NAMALWA (cell line): ENCODE results near the gene ZNF783.
"Not testable (repeated sequence)": the region's sequence is repeated elsewhere in the genome, so short reads cannot be mapped to it uniquely, and the experiment has no call there.

Source experiments
- DNase-seq: peaks from one replicate; pipeline ENCODE4 v3.0.0-alpha.2; 2015; ENCODE audit warnings: low spot score

ZNF783 gene

DNA sequence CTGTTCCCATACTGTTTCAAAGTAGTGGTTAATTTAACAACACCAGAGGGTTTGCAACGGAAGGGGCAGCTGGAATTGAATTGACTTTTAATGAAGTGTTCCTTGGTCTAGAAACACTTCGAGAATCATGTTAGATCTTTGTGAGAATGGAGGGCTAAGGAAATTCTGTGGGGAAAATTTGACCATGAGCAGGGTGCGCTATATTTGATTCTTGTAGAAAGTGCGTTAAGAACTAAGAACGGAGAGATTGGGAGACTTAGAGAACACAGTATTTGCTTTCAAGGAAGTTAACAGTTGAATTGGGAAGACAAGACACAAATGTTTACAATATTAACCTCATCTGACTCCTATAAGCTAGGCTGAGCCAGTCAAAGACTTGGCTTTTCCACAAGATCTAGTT is 21.4 kb upstream of the ZNF783 start:
- no peak for DNase-seq

DNA sequence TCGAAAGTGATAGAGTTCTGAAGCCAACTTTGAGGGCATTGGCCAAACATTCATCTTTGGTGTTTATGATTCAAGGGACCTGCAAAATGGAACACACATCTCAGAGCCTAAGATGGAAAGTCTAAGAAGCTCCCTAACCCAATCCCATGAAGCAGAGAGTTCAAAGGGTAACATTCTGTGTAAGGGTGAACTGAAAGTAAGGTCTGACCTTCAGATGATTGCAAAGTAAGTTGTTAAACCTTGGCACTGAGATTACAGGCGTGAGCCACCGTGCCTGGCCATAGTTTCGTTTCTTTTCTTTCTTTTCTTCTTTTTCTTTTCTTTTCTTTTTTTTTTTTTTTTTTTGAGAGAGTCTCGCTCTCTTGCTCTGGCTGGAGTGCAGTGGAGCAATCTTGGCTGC is 20.3 kb upstream of the ZNF783 start:
- no peak for DNase-seq

DNA sequence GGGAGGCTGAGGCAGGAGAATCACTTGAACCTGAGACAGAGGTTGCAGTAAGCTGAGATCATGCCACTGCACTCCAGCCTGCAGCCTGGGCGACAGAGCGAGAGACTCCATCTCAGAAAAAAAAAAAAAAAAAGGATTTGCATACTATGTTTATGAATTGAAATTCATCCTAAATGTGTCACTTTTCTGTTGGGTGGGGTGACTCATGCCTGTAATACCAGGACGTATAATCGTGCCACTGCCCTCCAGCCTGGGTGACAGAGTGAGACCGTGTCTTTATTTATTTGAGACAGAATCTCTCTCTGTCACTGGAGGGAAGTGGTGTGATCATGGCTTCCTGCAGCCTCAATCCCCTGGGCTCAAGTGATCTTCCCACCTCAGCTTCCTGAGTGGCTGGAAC is 16.8 kb upstream of the ZNF783 start:
- DNase-seq, result peak; percentile 34

DNA sequence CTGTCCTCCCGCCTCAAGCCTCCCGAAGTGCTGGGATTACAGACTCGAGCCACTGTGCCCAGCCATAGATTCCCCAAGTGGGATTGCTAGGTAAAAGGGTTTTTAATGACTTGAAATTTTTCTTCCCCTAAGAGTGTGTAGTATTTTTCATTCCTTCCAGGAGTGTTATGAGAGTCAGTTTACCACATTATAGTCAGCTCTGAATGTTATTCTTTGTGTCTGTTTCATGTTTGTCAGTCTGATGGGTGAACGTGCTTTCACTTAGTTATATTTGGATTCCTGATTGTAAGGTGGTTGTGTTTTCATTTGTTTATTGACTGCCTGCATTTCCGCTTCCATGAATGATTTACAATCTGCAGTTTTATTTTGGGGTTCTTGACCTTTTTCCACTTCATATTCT is 16.3 kb upstream of the ZNF783 start:
- no peak for DNase-seq

DNA sequence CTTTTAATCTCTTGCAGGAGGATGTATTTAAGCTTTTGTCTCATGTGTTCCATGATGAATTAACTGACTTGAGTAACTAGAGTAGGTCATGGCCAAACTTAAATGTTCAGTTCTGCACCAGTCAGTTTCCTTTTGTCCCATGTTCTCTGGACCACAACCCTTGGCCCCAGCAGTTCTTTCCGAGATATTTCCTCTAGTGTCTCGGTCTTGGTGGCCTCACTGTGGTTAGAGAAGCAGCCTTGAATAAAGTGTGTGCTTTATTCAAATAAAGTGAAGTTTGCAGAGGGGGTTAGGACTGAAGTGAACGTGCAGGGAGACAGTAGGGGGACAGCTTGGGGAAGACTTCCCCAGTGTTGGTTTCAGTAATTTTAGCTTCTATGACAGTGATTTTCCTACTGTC is 13.2 kb upstream of the ZNF783 start:
- DNase-seq, result no peak

DNA sequence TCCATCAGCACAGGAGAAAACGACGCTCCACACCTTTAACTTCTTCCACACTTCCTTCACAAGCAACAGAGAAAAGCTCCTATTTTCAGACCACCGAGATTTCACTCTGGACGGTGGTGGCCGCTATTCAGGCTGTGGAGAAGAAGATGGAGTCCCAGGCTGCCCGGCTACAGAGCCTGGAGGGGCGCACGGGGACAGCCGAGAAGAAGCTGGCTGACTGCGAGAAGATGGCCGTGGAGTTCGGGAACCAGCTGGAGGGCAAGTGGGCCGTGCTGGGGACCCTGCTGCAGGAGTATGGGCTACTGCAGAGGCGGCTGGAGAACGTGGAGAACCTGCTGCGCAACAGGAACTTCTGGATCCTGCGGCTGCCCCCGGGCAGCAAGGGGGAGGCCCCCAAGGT is 11.8 kb upstream of the ZNF783 start:
- not testable (repeated sequence) for DNase-seq

DNA sequence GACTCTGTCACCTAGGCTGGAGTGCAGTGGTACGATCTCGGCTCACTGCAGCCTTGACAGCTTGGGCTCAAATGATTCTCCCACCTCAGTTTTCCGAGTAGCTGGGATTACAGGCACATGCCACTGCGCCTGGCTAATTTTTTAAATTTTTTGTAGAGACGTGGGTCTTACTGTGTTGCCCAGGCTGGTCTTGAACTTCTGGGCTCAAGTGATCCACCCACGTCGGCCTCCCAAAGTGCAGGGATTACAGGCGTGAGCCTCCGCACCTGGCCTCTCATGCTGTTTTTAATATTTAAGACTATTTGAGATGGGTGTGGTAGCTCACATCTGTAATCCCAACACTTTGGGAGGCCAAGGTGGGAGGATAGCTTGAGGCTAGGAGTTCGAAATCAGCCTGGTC is 10.5 kb upstream of the ZNF783 start:
- not testable (repeated sequence) for DNase-seq

DNA sequence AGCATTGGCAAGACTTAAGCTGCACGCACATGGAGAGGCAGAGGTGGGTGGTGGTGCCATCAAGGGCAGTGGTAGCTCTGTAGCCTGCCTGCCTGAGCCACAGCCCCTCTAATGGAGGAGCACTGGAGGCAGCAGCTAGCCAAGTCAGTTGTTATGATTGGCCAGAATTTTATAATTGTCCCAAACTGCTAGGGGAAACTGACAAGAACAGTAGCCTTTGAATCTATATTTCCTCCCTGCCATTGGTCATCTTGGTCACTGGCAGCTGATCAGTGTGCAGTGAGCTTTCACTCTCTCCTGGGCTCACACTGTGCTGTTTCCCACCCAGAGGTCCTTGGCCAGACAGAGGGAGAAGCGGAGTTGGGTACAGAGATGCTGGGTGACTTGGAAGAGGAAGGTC is 9.6 kb upstream of the ZNF783 start:
- no peak for DNase-seq

DNA sequence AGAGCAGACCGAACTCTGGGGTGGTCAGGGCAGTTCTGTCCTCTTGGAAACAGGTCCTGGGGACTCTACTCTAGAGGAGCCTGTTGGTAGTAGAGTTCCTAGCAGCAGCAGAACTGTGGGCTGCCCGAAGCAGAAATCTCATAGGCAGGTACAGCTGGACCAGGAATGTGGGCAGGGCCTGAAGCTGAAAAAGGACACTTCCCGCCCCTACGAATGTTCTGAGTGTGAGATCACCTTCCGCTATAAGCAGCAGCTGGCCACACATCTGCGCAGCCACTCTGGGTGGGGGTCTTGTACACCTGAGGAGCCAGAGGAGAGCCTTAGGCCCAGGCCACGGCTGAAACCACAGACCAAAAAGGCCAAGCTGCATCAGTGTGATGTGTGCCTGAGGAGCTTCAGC is 8.3 kb upstream of the ZNF783 start:
- DNase-seq, result no peak

DNA sequence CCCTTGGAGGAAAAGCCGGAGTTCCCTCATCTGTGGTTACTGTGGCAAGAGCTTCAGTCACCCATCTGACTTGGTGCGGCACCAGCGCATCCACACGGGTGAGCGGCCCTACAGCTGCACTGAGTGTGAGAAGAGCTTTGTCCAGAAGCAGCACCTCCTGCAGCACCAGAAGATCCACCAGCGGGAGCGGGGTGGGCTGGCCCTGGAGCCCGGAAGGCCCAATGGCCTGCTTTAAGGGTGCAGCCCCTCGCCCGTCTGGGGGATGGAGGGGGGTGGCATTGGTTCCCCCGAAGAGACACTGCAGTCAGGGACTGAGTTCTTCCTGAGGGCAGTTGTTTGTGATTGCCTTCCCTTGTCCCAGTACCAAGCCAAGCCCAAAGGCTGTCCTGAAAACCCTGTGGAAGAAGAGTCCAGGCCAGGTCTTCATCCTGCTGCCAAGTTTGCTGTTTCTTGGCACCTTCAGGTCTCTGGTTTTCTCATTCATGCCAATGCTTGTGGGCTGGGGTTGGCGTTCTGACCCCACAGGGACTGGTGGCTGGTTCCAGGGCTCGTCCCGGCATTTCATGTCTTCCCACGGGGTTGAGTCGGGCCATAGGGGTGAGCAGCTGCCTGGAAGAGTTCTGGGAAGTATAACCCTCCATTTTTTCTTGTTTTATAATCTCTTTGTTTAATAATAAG is 7.7 kb upstream of the ZNF783 start:
- no peak for DNase-seq

DNA sequence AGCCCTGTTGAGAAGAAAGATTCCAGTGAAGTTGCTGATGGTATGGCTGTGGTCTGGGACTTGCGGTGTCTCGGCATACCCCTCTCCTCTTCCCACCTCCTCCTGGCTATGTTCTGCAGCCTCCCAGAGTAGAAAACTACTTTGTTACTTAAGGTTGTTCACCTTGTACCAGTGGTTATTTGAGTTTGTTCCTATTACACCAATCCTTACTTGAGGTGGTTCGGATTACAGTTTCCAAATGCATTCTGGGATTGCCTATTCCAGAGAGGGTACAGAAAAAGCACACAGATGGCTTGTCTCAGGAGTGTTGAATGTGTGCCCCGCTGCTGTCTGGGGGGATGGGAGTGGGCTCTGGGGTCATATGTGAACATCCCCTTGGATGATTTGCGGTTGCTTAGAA is 6.8 kb upstream of the ZNF783 start:
- DNase-seq, result no peak

DNA sequence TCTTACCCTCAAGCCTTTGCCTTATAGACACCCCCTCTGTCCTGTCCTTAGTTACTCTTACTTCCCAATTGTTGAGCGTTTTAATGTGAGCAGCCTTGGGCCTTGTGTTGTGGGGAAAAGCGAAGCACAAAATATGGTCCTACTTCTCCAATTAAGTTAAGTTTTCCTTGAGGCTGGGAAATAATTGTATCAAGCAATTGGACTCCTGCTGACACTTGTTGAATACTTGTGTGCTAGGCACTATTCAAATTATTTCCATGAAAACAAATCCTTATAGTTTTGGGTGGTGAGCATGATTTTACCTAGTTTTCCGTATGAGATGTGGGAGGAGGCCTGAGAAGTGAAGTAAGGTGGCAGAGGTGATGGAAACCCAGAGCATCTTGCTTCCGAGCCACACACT is 5.4 kb upstream of the ZNF783 start:
- DNase-seq, result no peak

DNA sequence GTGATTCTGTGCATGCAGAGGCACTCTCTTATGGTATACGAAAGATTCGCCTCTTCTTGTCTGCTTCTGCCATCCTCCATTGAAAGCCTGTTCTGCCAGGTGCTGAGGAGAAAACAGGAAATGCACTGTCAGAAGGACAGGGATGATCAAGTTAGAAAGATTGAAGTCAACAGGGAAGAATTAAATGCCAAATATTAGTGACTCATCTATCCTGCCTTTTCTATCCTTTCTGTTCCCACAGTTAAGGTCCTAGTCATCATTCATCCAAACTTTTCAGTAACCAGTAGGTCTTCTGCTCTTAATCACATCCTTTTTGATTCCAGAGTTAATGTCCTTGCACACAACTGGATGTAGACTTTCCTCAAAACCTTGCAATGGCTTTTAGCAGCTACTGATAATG is 4.8 kb upstream of the ZNF783 start:
- no peak for DNase-seq

DNA sequence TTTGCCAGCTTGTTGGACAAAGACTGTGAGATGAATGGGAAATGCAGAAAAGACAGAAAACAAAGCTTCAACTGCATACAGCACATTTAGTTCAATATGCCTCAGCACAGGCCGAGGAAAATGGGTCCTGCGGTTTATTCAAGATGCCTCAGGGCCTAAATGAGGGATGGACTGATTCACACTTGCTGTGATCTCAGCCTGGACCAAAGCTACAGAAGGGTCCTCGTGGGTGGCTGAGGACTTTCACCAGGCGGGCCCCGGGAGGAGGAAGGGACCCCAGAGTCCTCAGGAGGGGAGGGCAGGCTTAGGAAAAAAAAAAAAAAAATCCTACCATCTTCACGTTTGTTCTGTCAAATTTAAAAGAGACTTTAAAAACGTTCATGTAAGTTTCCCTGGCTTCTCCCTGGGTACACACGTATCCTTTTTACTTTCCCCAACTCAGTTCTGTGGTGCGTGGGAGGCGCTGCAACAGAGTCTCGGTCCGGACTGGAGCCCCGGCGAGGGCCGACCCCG is 624 bp upstream of the ZNF783 start:
- peak; percentile 31 for DNase-seq

DNA sequence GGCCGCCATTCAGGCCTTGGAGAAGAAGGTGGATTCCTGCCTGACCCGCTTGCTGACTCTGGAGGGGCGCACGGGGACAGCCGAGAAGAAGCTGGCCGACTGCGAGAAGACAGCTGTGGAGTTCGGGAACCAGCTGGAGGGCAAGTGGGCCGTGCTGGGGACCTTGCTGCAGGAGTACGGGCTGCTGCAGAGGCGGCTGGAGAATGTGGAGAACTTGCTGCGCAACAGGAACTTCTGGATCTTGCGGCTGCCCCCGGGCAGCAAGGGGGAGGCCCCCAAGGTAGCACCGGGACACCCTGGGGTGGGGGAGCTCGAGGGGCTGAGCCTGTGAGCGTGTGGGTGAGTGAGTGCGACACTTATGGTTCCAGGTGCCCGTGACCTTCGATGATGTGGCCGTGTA is 4.5 kb downstream of the ZNF783 start:
- DNase-seq, result no peak

DNA sequence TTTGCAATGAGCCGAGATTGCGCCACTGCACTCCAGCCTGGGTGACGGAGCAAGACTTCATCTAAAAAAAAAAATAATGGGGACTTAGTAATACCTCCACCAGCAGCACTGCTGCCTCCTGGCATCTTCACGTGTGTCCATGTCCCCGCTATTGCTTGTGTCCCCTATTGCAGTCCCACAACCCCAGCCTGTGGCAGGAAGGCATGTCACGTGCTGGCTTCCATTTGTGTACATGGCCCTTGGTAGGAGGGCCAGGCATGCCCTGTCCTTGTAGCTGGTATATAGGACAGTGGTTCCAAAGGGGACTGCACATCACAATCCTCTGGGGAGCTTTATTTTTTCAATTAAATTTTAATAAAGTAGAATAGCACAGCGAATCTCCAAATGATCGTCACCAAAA is 5.7 kb downstream of the ZNF783 start:
- DNase-seq, result no peak

DNA sequence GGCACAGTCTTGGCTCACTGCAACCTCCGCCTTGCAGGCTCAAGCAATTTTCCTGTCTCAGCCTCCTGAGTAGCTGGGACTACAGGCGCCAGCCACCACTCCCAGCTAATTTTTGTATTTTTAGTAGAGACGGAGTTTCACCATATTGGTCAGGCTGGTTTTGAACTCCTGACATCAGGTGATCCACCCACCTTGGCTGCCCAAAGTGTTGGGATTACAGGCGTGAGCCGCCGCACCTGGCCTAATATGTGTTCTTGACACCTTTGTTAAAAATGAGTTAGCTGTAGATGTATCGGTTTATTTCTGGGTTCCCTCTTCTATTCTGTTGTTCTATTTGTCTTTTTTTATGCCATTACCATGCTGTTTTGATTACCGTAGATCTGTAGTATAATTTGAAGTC is 12.4 kb downstream of the ZNF783 start:
- DNase-seq, result not testable (repeated sequence)

DNA sequence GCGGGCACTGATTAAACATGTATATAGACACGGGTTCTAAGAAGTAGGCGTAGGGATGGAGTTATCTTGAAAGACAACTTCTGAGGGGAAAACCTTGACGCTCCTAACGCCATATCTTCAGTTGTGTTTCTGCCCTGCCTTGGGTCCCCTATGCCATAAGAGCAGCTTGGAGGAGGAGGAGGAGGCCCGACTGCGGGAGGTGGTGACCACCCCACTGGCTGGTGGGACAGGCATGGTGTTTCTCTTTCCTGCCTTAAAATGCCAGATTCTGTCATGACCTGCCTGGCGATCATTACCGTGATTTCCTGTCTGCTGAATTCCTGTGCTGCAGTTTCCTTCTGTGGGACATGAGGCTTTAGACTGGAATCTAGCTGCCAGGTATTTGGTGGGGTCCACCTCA is 15.9 kb downstream of the ZNF783 start:
- DNase-seq, result no peak

DNA sequence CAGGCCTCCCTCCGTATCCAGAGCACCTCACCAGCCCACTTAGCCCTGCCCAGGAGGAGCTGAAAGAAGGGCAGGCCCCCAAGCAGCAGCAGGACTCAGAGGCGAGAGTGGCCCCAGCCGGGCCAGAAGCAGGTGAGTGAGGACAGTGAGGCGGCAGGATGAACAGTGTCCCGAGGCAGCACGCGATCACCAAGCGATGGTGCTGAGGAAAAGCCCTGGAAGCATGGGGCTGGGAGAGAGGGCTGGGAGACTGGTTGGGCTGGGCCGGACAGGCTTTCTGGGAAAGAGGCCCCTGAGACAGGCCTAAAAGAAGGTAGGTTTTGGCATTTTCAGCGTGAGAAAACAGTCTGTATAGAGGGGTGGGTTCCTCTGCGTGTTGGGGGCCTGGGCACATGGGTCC is 16.4 kb downstream of the ZNF783 start:
- no peak for DNase-seq

DNA sequence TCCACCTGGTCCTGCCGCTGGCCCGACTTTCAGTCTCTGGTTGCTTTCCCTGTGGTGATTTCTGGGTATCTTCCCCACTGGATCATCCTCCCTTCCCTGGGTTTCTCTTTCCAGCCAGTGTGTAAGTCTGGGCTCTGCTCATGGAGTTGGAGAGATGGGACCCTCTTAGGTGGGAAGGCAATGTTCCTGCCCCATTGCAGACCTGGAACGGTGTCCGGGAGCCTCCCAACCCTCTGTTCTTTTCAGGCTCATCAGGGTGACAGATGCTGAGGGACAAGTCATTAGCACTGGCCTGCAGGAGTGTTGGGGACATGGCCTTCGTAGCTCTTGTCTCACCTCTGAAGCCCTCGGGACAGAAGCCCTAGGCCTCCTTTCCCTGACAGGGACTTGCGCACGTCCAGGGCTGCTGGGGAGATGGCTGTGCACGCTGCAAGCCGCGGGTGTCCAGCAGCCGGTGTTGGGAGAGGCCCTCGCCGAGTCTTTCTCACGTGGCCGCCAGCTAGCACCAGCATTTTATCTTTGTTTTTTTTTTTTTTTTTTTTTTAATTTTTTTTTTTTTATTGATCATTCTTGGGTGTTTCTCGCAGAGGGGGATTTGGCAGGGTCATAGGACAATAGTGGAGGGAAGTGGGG is 17.2 kb downstream of the ZNF783 start:
- DNase-seq, result no peak

DNA sequence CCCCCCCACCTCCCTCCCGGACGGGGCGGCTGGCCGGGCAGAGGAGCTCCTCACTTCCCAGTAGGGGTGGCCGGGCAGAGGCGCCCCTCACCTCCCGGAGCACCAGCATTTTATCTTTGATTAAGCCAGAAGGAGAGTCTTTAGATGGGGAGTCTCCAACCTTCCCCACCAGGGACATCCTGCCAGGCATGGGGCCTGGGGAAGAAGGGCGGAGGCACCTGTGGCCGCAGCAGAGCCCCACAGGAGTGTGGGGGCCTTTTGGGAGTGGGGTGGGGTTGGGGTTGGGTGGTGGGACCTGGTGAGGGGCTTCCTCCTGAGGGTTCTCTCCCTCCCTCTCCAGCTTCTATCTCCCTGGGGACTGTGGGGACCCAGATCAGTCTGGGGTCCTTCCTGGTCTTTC is 18.2 kb downstream of the ZNF783 start:
- DNase-seq, result no peak

DNA sequence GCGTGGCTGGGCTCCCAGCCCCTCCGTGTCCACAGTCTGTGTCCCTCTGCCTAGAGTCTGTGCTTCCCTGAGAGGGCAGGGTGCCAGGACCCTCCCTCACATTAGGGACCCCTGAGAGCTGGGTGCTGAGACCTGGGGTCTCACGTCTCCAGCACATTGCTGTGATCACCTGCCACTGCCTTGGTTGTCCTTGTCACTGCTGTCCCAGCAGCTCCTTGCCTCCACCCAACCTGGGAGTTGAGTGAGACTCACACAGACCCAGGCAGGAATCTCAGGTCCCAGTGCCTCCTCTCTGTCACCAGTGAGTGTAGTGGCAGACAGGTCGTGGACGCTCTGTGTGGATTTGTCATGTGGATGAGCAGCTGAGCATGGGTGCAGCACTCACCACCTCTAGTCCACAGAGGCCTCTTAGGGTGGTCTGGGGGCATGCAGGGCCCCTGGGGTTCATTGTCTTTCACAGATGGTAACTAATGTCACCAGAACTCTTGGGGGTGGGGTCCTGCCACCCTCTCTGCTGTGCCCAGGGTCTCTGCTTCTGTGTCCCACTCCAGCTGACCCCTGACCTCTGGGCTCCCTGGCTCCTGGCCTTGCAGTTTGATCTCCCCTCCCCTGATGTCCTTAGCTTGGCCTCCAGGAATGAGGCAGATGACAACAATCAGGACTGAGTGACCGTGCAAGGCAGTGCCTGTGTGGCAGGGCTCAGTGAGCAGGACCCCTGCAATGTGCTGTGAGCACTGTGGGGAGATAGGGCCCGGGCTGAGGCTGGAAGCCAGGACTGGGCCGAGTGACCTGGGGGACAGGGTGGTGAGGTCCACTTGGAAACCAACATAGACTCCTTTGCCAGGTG is 18.9 kb downstream of the ZNF783 start:
- no peak for DNase-seq
